Hepatocyte (in vitro differentiated cells): Measurements from ENCODE around the gene TLL2. TPM values are rescaled to one million over a fixed set of nuclear protein-coding genes. Genes with fewer than 3 reads are reported as not detected.

Experiments
- DNase-seq: peaks from one replicate; pipeline ENCODE4 v3.0.0-alpha.2; 2016; ENCODE audit warnings: low spot score
- H2AFZ ChIP-seq: fragments of 200-600 bp; sonication (generic); 2 replicates; pipeline ENCODE4 v1.6.0; 2016; ENCODE audit warnings: antibody characterized with exemption, mild to moderate bottlenecking
- H3K27ac ChIP-seq: fragments of 200-600 bp; sonication (generic); 2 replicates; pipeline ENCODE4 v1.5.1; 2016; ENCODE audit warnings: mild to moderate bottlenecking
- H3K27me3 ChIP-seq: fragments of 200-600 bp; sonication (generic); 2 replicates; pipeline ENCODE4 v1.6.1; 2016
- H3K36me3 ChIP-seq: fragments of 200-600 bp; sonication (generic); replicated peaks from 2 replicates; pipeline ENCODE4 v1.5.1; 2016; ENCODE audit warnings: low read depth; ENCODE audit not compliant: insufficient read depth
- H3K4me1 ChIP-seq: fragments of 200-600 bp; sonication (generic); 2 replicates; pipeline ENCODE4 v1.5.1; 2016; ENCODE audit warnings: mild to moderate bottlenecking, moderate library complexity; ENCODE audit not compliant: insufficient read depth
- H3K4me2 ChIP-seq: fragments of 200-600 bp; sonication (generic); 2 replicates; pipeline ENCODE4 v1.6.0; 2016
- H3K4me3 ChIP-seq: fragments of 200-600 bp; sonication (generic); 2 replicates; pipeline ENCODE4 v1.5.1; 2016; ENCODE audit warnings: mild to moderate bottlenecking
- H3K79me2 ChIP-seq: fragments of 200-600 bp; sonication (generic); 2 replicates; pipeline ENCODE4 v1.6.0; 2017; ENCODE audit warnings: mild to moderate bottlenecking
- H3K9me2 ChIP-seq: fragments of 200-600 bp; sonication (generic); replicated peaks from 2 replicates; pipeline ENCODE4 v1.6.0; 2017; ENCODE audit warnings: mild to moderate bottlenecking; ENCODE audit not compliant: insufficient read depth
- H3K9me3 ChIP-seq: fragments of 200-600 bp; sonication (generic); 2 replicates; pipeline ENCODE4 v1.5.1; 2016; ENCODE audit warnings: low read depth, mild to moderate bottlenecking
- H4K20me1 ChIP-seq: fragments of 200-600 bp; sonication (generic); 2 replicates; pipeline ENCODE4 v1.6.0; 2016; ENCODE audit warnings: mild to moderate bottlenecking; ENCODE audit not compliant: insufficient read depth, poor library complexity, severe bottlenecking
- CTCF ChIP-seq: fragments of 200-600 bp; sonication (generic); IDR thresholded peaks from 2 replicates; pipeline ENCODE4 v1.5.1; 2016; ENCODE audit warnings: antibody characterized with exemption, mild to moderate bottlenecking; ENCODE audit not compliant: poor library complexity
- EZH2 ChIP-seq: fragments of 200-600 bp; sonication (generic); IDR thresholded peaks from 2 replicates; pipeline ENCODE4 v1.6.1; 2016; ENCODE audit warnings: antibody characterized with exemption, mild to moderate bottlenecking, borderline replicate concordance
- EZH2phosphoT487 ChIP-seq: fragments of 200-600 bp; sonication (generic); IDR thresholded peaks from one replicate; pipeline ENCODE4 v1.6.1; 2018; ENCODE audit warnings: antibody characterized with exemption, mild to moderate bottlenecking, low read depth, moderate library complexity; ENCODE audit not compliant: unreplicated experiment, severe bottlenecking
- WGBS: methylation state at CpG from one replicate; pipeline ENCODE4 v1.1.6; 2016; ENCODE audit warnings: low lambda C conversion rate; ENCODE audit errors: missing lambda C conversion rate; 5-methylcytosine and 5-hydroxymethylcytosine counted together
- polyA plus RNA-seq: library from polyadenylated mRNA; unstranded; fragments of >200 nt; fragmentation: Nextera tagmentation; extraction: Ambion mirVana; gene quantifications from 2 replicates; pipeline ENCODE4 v1.2.1, GENCODE V29; 2016
- total RNA-seq: library from RNA; depleted of rRNA; stranded (reverse); fragments of >200 nt; gene quantifications from 2 replicates; pipeline ENCODE4 v1.2.3, GENCODE V29; 2014

TLL2 gene
- total and polyA plus RNA-seq, 2 experiments from 2014 or later: 0.50 to 0.76 TPM

GRCh38 chr10:96360331-96360730, 153.4 kb downstream of the TLL2 start:
- no peaks in the 10 kb centered on the region for H3K27me3 ChIP-seq

GRCh38 chr10:96359616-96360015, 154.1 kb downstream of the TLL2 start:
- H2AFZ ChIP-seq: no peak overlapping the region
- WGBS: 91% methylated on average over 6 of the region's 6 CpGs
- no peak overlapping the region for H3K4me3 ChIP-seq
- no peaks in the 10 kb centered on the region for H3K9me2 ChIP-seq
- no peaks in the 10 kb centered on the region for H3K9me3 ChIP-seq
- H4K20me1 ChIP-seq: no peaks in the 10 kb centered on the region
- TF ChIP-seq EZH2: no peak
- no peak for TF ChIP-seq CTCF
- TF ChIP-seq EZH2phosphoT487: no peak
- H3K79me2 ChIP-seq: no peaks in the 10 kb centered on the region
- H3K27ac ChIP-seq: no peak overlapping the region
- no peak overlapping the region for H3K4me2 ChIP-seq
- H3K4me1 ChIP-seq: no peaks in the 10 kb centered on the region
- DNase-seq: no peak
- H3K27me3 ChIP-seq: no peaks in the 10 kb centered on the region
- no peaks in the 10 kb centered on the region for H3K36me3 ChIP-seq

More at GRCh38 chr10:96360331-96360730, 153.4 kb downstream of the TLL2 start:
- H3K4me2 ChIP-seq: no peak overlapping the region
- H3K79me2 ChIP-seq: no peaks in the 10 kb centered on the region
- H3K4me1 ChIP-seq: no peaks in the 10 kb centered on the region
- no peak for DNase-seq
- H3K36me3 ChIP-seq: no peaks in the 10 kb centered on the region
- H3K9me2 ChIP-seq: no peaks in the 10 kb centered on the region
- no peaks in the 10 kb centered on the region for H3K9me3 ChIP-seq
- WGBS: 93% methylated on average over 6 of the region's 6 CpGs
- H3K4me3 ChIP-seq: no peak overlapping the region
- no peak for TF ChIP-seq CTCF
- TF ChIP-seq EZH2phosphoT487: no peak
- H2AFZ ChIP-seq: no peak overlapping the region
- H4K20me1 ChIP-seq: no peaks in the 10 kb centered on the region
- no peak overlapping the region for H3K27ac ChIP-seq

- Histone ChIP-seq H3K9me2 (no peaks in the 10 kb centered on the region), H3K4me1 (no peaks in the 10 kb centered on the region), H4K20me1 (no peaks in the 10 kb centered on the region), H3K27me3 (no peaks in the 10 kb centered on the region), H2AFZ (no peak within 1 kb of the TSS), H3K36me3 (no peaks in the 10 kb centered on the region), H3K9me3 (no peaks in the 10 kb centered on the region), H3K4me2 (no peak within 1 kb of the TSS), H3K79me2 (no peaks in the 10 kb centered on the region), H3K4me3 (no peak within 1 kb of the TSS), H3K27ac (no peak within 1 kb of the TSS)
- WGBS: 79% methylated on average over 7 of the region's 7 CpGs
- no peak for TF ChIP-seq EZH2
- TF ChIP-seq EZH2phosphoT487: no peak
- no peak for TF ChIP-seq CTCF
- DNase-seq: no peak
Measured at GRCh38 chr10:96358851-96359540, 154.7 kb downstream of the TLL2 start, which contains the start of gene OPALIN. Gene OPALIN (minus strand): TSS chr10:96359002. CDS start chr10:96358896, 106 bp downstream.
